ENCODE results near the gene RBM10. TPM values are rescaled to one million over a fixed set of nuclear protein-coding genes. Genes with fewer than 3 reads are reported as not detected.

Gene RBM10
- total and polyA plus RNA-seq, 12 donors, result 23.1 to 32.1 (median 26.8) TPM

- ATAC-seq, result peak; percentile 61 to 92 (median 85)
- intact Hi-C loops (cut with DNase I), result no loop called here
Observed at GRCh38 chrX:47169726-47170515, 24.9 kb downstream of the RBM10 start.

GRCh38 chrX:47170861-47171692 lies 26.1 kb downstream of the RBM10 start:
- no peak for ATAC-seq
- intact Hi-C loops (cut with DNase I), result no loop called here
- 88 to 89% methylated on average over 12 to 33 of the region's 34 CpGs for WGBS, 2 donors
- peaks cover 0 to 62% (median 9%) of the 10 kb centered on the region in 9 donors for H3K36me3 ChIP-seq
- H3K4me3 ChIP-seq, result no peak overlapping the region
- no peak for DNase-seq
- peaks cover 0 to 14% (median 0%) of the 10 kb centered on the region in 9 donors for H3K4me1 ChIP-seq
- no peaks in the 10 kb centered on the region for H3K9me3 ChIP-seq
- TF ChIP-seq CTCF (IDR thresholded peaks at IDR 0.05), result no peak
- peaks cover 0 to 49% (median 0%) of the 10 kb centered on the region in 7 donors for H3K27me3 ChIP-seq
- no peak overlapping the region for H3K27ac ChIP-seq

More at GRCh38 chrX:47169726-47170515, 24.9 kb downstream of the RBM10 start:
- peaks cover 0 to 37% (median 0%) of the 10 kb centered on the region in 7 donors for H3K27me3 ChIP-seq
- 63 to 66% methylated on average over 12 to 13 of the region's 13 CpGs for WGBS, 2 donors
- peaks cover 0 to 2% (median 0%) of the 10 kb centered on the region in 11 donors for H3K9me3 ChIP-seq
- H3K4me3 ChIP-seq, result no peak overlapping the region
- peaks cover 0 to 14% (median 0%) of the 10 kb centered on the region in 9 donors for H3K4me1 ChIP-seq
- peaks cover 0 to 50% (median 9%) of the 10 kb centered on the region in 9 donors for H3K36me3 ChIP-seq
- TF ChIP-seq CTCF (IDR thresholded peaks at IDR 0.05), result no peak
- DNase-seq, result peak; percentile 51 to 56
- H3K27ac ChIP-seq, result no peak overlapping the region

DNA sequence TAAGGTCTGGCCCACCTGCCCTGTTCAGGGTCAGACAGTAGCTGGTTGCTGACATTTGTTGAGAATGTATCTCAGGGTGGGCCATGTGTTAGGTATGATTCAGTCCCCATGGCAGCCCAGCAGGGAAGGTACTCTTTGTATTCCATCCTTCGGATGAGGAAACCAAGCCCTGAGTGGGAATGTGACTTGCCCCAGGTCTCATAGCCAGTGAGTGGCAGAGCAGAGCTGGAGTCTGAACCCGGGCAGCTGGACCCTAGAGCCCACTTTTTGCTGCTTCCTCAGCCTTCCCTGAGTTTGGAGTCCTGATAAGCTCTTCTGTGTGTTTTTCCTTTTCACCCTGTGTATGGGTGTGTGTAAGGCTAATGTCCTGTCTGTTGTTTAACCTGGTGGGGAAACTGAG lies 27.0 kb downstream of the RBM10 start:
- Histone ChIP-seq H3K4me3 (no peak overlapping the region), H3K9me3 (no peaks in the 10 kb centered on the region), H3K36me3 (peaks cover 0 to 69% (median 12%) of the 10 kb centered on the region in 9 donors), H3K27ac (no peak overlapping the region), H3K27me3 (peaks cover 0 to 58% (median 0%) of the 10 kb centered on the region in 7 donors), H3K4me1 (peaks cover 0 to 14% (median 0%) of the 10 kb centered on the region in 9 donors)
- ATAC-seq (no peak), DNase-seq (no peak)
- intact Hi-C loops (cut with DNase I), result no loop called here
- TF ChIP-seq CTCF (IDR thresholded peaks at IDR 0.05), result no peak
- 97 to 100% methylated on average over 2 of the region's 2 CpGs for WGBS, 2 donors

DNA sequence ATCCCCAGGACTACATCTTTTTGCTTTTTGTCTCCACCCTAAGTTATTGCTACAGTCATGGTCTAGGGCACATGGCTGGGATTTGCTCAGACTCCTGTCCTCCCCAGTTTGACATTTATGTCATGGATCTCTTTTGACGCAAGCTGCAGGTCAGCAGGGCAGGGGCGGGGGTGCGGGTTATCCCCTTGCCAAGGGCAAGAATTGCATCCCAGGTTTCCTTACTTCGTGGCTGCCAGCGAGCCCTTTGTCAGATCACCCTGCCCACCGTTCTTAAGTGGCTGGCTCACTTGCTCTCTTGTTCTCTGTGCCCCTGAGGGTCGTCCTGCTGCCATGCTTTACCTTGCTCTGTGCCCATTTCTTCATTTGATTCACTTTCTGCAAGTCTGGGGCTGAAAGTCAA lies 27.5 kb downstream of the RBM10 start:
- DNase-seq, result no peak
- no peak for ATAC-seq
- Histone ChIP-seq H3K27ac (no peak overlapping the region), H3K9me3 (no peaks in the 10 kb centered on the region), H3K36me3 (peaks cover 0 to 75% (median 18%) of the 10 kb centered on the region in 9 donors), H3K4me1 (peaks cover 0 to 14% (median 0%) of the 10 kb centered on the region in 9 donors), H3K27me3 (peaks cover 0 to 63% (median 0%) of the 10 kb centered on the region in 7 donors), H3K4me3 (no peak overlapping the region)
- WGBS, 2 donors, result 83 to 91% methylated on average over 7 of the region's 7 CpGs
- intact Hi-C loops (cut with DNase I), result no loop called here
- no peak for TF ChIP-seq CTCF (IDR thresholded peaks at IDR 0.05)
